HepG2 (cell line): ENCODE results near the gene C1orf94. TPM values are rescaled to one million over a fixed set of nuclear protein-coding genes. Genes with fewer than 3 reads are reported as not detected.

ENCODE experiments used
- ATAC-seq: fragments of 200-7000 bp; cut with Tn5 transposase; 3 replicates; pipeline ENCODE4 v1.9.1; 2020; ENCODE audit warnings: mild to moderate bottlenecking, moderate library complexity
- BruUV-seq: library from RNA; stranded (reverse); fragments of 400-500 nt; replicated peaks from 2 replicates; lab custom pipeline; 2021; lab: Mats Ljungman, UMichigan
- CTCF ChIA-PET: fragments of 300-600 bp; formaldehyde crosslinking; extraction: SDS; loops from one replicate; lab custom pipeline; 2021; ENCODE audit warnings: low total read pairs, inconsistent platforms, low intra/inter-chr PET ratio; lab: Yijun Ruan, JAX
- POLR2A ChIA-PET: fragments of 350-600 bp; sonication (Branson Sonifier 250); formaldehyde crosslinking; loops from one replicate; lab custom pipeline; 2020; ENCODE audit warnings: antibody characterized with exemption, inconsistent platforms; lab: Yijun Ruan, JAX
- DNase-seq: peaks from one replicate; pipeline ENCODE4 v3.0.0-alpha.2; 2015; ENCODE audit warnings: low spot score
- FAIRE-seq: peaks from 3 replicates; lab custom pipeline; 2011; peaks lifted over from hg19 to GRCh38; lab: Jason Lieb, UNC
- H2AFZ ChIP-seq: one replicate; pipeline ENCODE4 v1.6.1; 2011; ENCODE audit warnings: low read length, inconsistent platforms
- H3K27ac ChIP-seq: fragments of 300-600 bp; 3 replicates; pipeline ENCODE4 v1.8.0; 2011; ENCODE audit warnings: mixed run types, mild to moderate bottlenecking, mixed read lengths, low read length, inconsistent platforms; ENCODE audit not compliant: insufficient read depth; ENCODE audit errors: extremely low read length
- H3K27me3 ChIP-seq, 2 experiments: fragments of 200-600 bp in 1 of 2; 2 replicates in 1 of 2; 3 replicates in 1 of 2; pipeline versions ENCODE4 v1.6.0 to v1.8.0; 2011; ENCODE audit warnings: low read length in 2 of 2, mild to moderate bottlenecking in 2 of 2, moderate library complexity in 2 of 2, inconsistent platforms in 1 of 2; ENCODE audit not compliant: insufficient read depth in 2 of 2, control insufficient read depth in 1 of 2
- H3K36me3 ChIP-seq, 2 experiments: fragments of 200-600 bp in 1 of 2; replicated peaks in 1 of 2; 2 replicates in 1 of 2; 3 replicates in 1 of 2; pipeline versions ENCODE4 v1.5.1 to v1.8.0; 2011; ENCODE audit warnings: low read length in 2 of 2, inconsistent platforms in 1 of 2; ENCODE audit not compliant: insufficient read depth in 2 of 2, control insufficient read depth in 1 of 2
- H3K4me1 ChIP-seq: 2 replicates; pipeline ENCODE4 v1.5.1; 2012; ENCODE audit warnings: low read length, inconsistent platforms; ENCODE audit not compliant: insufficient read depth
- H3K4me2 ChIP-seq: 2 replicates; pipeline ENCODE4 v1.6.0; 2011; ENCODE audit warnings: low read depth, low read length, inconsistent platforms
- H3K4me3 ChIP-seq, 3 experiments: fragments of 200-600 bp in 1 of 3; sonication (generic), shearing (Covaris generic) in 1 of 3; replicated peaks in 1 of 3; 2 replicates each; pipeline ENCODE4 v1.5.1; 2011 to 2016; ENCODE audit warnings: low read length in 3 of 3, inconsistent platforms in 2 of 3, low read depth in 2 of 3, mild to moderate bottlenecking in 2 of 3, control low read depth in 1 of 3, mixed read lengths in 1 of 3; ENCODE audit not compliant: insufficient read depth in 1 of 3
- H3K79me2 ChIP-seq: one replicate; pipeline ENCODE4 v1.6.1; 2011; ENCODE audit warnings: low read length, inconsistent platforms; ENCODE audit not compliant: insufficient read depth
- H3K9ac ChIP-seq: 2 replicates; pipeline ENCODE4 v1.6.0; 2011; ENCODE audit warnings: mild to moderate bottlenecking, low read depth, low read length, inconsistent platforms; ENCODE audit not compliant: insufficient read depth
- H3K9me3 ChIP-seq: 2 replicates; pipeline ENCODE4 v1.5.1; 2012; ENCODE audit warnings: mild to moderate bottlenecking, low read length
- H4K20me1 ChIP-seq: 2 replicates; pipeline ENCODE4 v1.6.0; 2011; ENCODE audit warnings: inconsistent platforms, mild to moderate bottlenecking, low read length, moderate library complexity; ENCODE audit not compliant: insufficient read depth
- ATF7 ChIP-seq, 2 experiments: fragments of 450-650 bp in 1 of 2; sonication (generic) in 1 of 2; formaldehyde crosslinking in 1 of 2; IDR thresholded peaks; 2 replicates each; pipeline versions ENCODE4 v1.4.0 to v1.6.1; 2016 to 2020; ENCODE audit warnings: antibody characterized with exemption in 1 of 2, mild to moderate bottlenecking in 1 of 2, missing genetic modification reagents in 1 of 2
- HMGXB4 ChIP-seq, 2 experiments: sonication (generic) in 1 of 2; formaldehyde crosslinking in 1 of 2; IDR thresholded peaks; 2 replicates each; pipeline versions ENCODE4 v1.4.0 to v1.6.1; 2018 to 2020; ENCODE audit warnings: missing genetic modification reagents in 2 of 2, borderline replicate concordance in 1 of 2, low read depth in 1 of 2, mild to moderate bottlenecking in 1 of 2, missing biosample characterization in 1 of 2
- NBN ChIP-seq: fragments of 450-650 bp; conservative IDR thresholded peaks from 2 replicates; pipeline ENCODE4 v1.6.1; 2017
- RAD51 ChIP-seq: fragments of 450-650 bp; IDR thresholded peaks from 2 replicates; pipeline ENCODE4 v1.6.1; 2016; ENCODE audit warnings: borderline replicate concordance
- ZNF569 ChIP-seq: sonication (generic); formaldehyde crosslinking; IDR thresholded peaks from 2 replicates; pipeline ENCODE4 v1.5.0; 2020; ENCODE audit warnings: mild to moderate bottlenecking, missing genetic modification reagents, moderate library complexity, borderline replicate concordance
- WGBS: methylation state at CpG from one replicate; pipeline ENCODE4 v1.1.6; 2017; ENCODE audit warnings: low lambda C conversion rate; 5-methylcytosine and 5-hydroxymethylcytosine counted together
- in situ Hi-C: cut with HindIII; loops from 2 replicates; pipeline ENCODE4 v1.10.0; 2017; ENCODE audit warnings: low pct_unique_long_range_greater_than_20kb; ENCODE audit not compliant: extremely low pct_ligation_motif_present
- intact Hi-C: fragments of 100-400 bp; cut with micrococcal nuclease; formaldehyde crosslinking; loops from one replicate; pipeline ENCODE4 v1.10.0; 2022; ENCODE audit not compliant: unreplicated experiment
- polyA plus RNA-seq, 8 experiments: library from polyadenylated mRNA; depleted of rRNA in 3 of 8; stranded (reverse) in 7 of 8; unstranded in 1 of 8; fragments of >200 nt; fragmentation: Illumina TruSeq in 4 of 8; extraction: Trizol in 4 of 8; gene quantifications; 2 replicates each; pipeline versions ENCODE4 v1.2.1 to v1.2.3, GENCODE V29; 2011 to 2016; ENCODE audit warnings: low read depth in 4 of 8, missing spikeins in 1 of 8, mixed read lengths in 1 of 8; ENCODE audit not compliant: insufficient read depth in 1 of 8
- total RNA-seq, 5 experiments: library from RNA; depleted of rRNA; stranded (reverse); fragments of >200 nt; fragmentation: Illumina TruSeq; extraction: Trizol; gene quantifications; 2 replicates each; pipeline ENCODE4 v1.2.3, GENCODE V29; 2016; ENCODE audit warnings: low read depth in 1 of 5

C1orf94 gene
- total and polyA plus RNA-seq, 2 of the 13 experiments (the other 11 are each of a cell fraction or from before 2014, with no cell fraction given), result not detected

GRCh38 chr1:34186741-34187494, 10.2 kb downstream of the C1orf94 start:
- no peaks in the 10 kb centered on the region for H3K79me2 ChIP-seq
- no peaks in the 10 kb centered on the region; the same call in 1 of the 2 replicates for H3K9me3 ChIP-seq
- DNase-seq (no peak), ATAC-seq (no peak), FAIRE-seq (no peak)
- 16% methylated on average over 12 of the region's 12 CpGs for WGBS
- intact Hi-C loops (no loop called here), in situ Hi-C loops (no loop called here)
- H3K27me3 ChIP-seq, result no peaks in the 10 kb centered on the region; a peak in 1 of 5 replicates
- BruUV-seq, result no TSS peak
- no peak overlapping the region for H3K4me2 ChIP-seq
- ChIA-PET CTCF (no interaction called here), POLR2A (no interaction called here)
- H3K9ac ChIP-seq, result no peak overlapping the region
- no peaks in the 10 kb centered on the region for H3K4me1 ChIP-seq
- no peaks in the 10 kb centered on the region for H3K36me3 ChIP-seq
- no peak overlapping the region for H3K4me3 ChIP-seq
- no peak overlapping the region for H3K27ac ChIP-seq
- TF ChIP-seq NBN (no peak), HMGXB4 (CRISPR knock-in tag; IDR thresholded peaks at IDR 0.05; ENCODE audit: borderline replicate concordance in 1 of 2, low read depth in 1 of 2) (no peak), ATF7 (IDR thresholded peaks at IDR 0.05) (no peak), ATF7 (CRISPR knock-in tag; IDR thresholded peaks at IDR 0.05) (no peak), ZNF569 (no peak), RAD51 (no peak)
- no peak overlapping the region for H2AFZ ChIP-seq
- H4K20me1 ChIP-seq, result no peaks in the 10 kb centered on the region
